ENCODE data around the gene C19orf12.

- TF ChIP-seq CTCF (IDR thresholded peaks at IDR 0.05; ENCODE audit: low read length) (no peak), EZH2 (optimal IDR thresholded peaks at IDR 0.05; ENCODE audit: low read depth, low read length) (no peak)
Observed at GRCh38 chr19:29735829-29736228, 20.8 kb upstream of the C19orf12 start.
